NB4 (cell line): ENCODE data around the gene PDS5B.
"Not testable (repeated sequence)": the region's sequence is repeated elsewhere in the genome, so short reads cannot be mapped to it uniquely, and the experiment has no call there.

Source experiments
- DNase-seq: peaks from one replicate; pipeline ENCODE4 v3.0.0; 2010; ENCODE audit warnings: low read depth
- H3K4me3 ChIP-seq: one replicate; pipeline ENCODE4 v1.5.1; 2011; ENCODE audit warnings: mild to moderate bottlenecking, low read depth, low read length, moderate library complexity
- CTCF ChIP-seq: IDR thresholded peaks from one replicate; pipeline ENCODE4 v1.5.1; 2012; ENCODE audit warnings: low read depth, low read length
- MAX ChIP-seq: IDR thresholded peaks from 2 replicates; pipeline ENCODE4 v1.6.1; 2011; ENCODE audit warnings: low read depth, low read length
- MYC ChIP-seq: IDR thresholded peaks from 2 replicates; pipeline ENCODE4 v1.6.1; 2011; ENCODE audit warnings: low read depth, low read length
- POLR2A ChIP-seq: IDR thresholded peaks from 2 replicates; pipeline ENCODE4 v1.6.1; 2011; ENCODE audit warnings: mild to moderate bottlenecking; ENCODE audit not compliant: insufficient read length; ENCODE audit errors: extremely low read depth

PDS5B gene

GRCh38 chr13:32682740-32683139 is 96.5 kb downstream of the PDS5B start:
- no peak for DNase-seq
- TF ChIP-seq POLR2A, result no peak
- TF ChIP-seq MYC, result no peak
- TF ChIP-seq CTCF, result no peak
- TF ChIP-seq MAX, result no peak
- H3K4me3 ChIP-seq, result no peak overlapping the region

GRCh38 chr13:32687275-32687674 is 101.0 kb downstream of the PDS5B start:
- TF ChIP-seq CTCF (no peak), POLR2A (no peak), MYC (no peak), MAX (no peak)
- no peak overlapping the region for H3K4me3 ChIP-seq
- no peak for DNase-seq

- TF ChIP-seq MAX (no peak), CTCF (no peak), POLR2A (no peak), MYC (no peak)
- DNase-seq, result no peak
- H3K4me3 ChIP-seq, result no peak overlapping the region
These were observed 109.5 kb downstream of the PDS5B start for GRCh38 chr13:32695602-32696250.

- TF ChIP-seq POLR2A, result no peak
- no peak for TF ChIP-seq CTCF
- no peak for TF ChIP-seq MAX
- TF ChIP-seq MYC, result no peak
- no peak for DNase-seq
- no peak overlapping the region for H3K4me3 ChIP-seq
These were observed 121.2 kb downstream of the PDS5B start for GRCh38 chr13:32707471-32707870.

GRCh38 chr13:32713397-32713796 is 127.1 kb downstream of the PDS5B start:
- no peak for DNase-seq
- TF ChIP-seq MAX, result no peak
- TF ChIP-seq MYC, result no peak
- no peak for TF ChIP-seq CTCF
- no peak for TF ChIP-seq POLR2A
- H3K4me3 ChIP-seq, result no peak overlapping the region

GRCh38 chr13:32716201-32716600 is 129.9 kb downstream of the PDS5B start:
- H3K4me3 ChIP-seq, DNase-seq: not testable (repeated sequence)
